SU-DHL-6 (cell line): Measurements from ENCODE around the gene THRAP3.

ENCODE experiments used
- H2AFZ ChIP-seq: fragments of 200-600 bp; sonication (generic); 2 replicates; pipeline ENCODE4 v1.6.1; 2014; ENCODE audit warnings: low read depth, mild to moderate bottlenecking, moderate library complexity, mixed read lengths, antibody characterized with exemption, low read length; ENCODE audit not compliant: severe bottlenecking
- H3F3A ChIP-seq: fragments of 200-600 bp; shearing (Covaris generic); 2 replicates; pipeline ENCODE4 v1.6.0; 2016; ENCODE audit warnings: antibody characterized with exemption, mild to moderate bottlenecking; ENCODE audit not compliant: insufficient read depth
- H3K27ac ChIP-seq: fragments of 200-600 bp; sonication (generic); 2 replicates; pipeline ENCODE4 v1.5.1; 2016; ENCODE audit warnings: low read depth, mild to moderate bottlenecking, low read length, moderate library complexity, mixed read lengths
- H3K27me3 ChIP-seq: fragments of 200-600 bp; sonication (generic), shearing (Covaris generic); 2 replicates; pipeline ENCODE4 v1.6.0; 2014; ENCODE audit warnings: mild to moderate bottlenecking, low read length
- H3K36me3 ChIP-seq: fragments of 200-600 bp; sonication (generic); 2 replicates; pipeline ENCODE4 v1.6.1; 2014; ENCODE audit warnings: mild to moderate bottlenecking, low read length, mixed read lengths
- H3K4me2 ChIP-seq: fragments of 300-600, 200-600 bp; shearing (Covaris generic), sonication (generic); 2 replicates; pipeline ENCODE4 v1.6.0; 2014; ENCODE audit warnings: low read length, low read depth, mild to moderate bottlenecking; ENCODE audit not compliant: poor library complexity, severe bottlenecking
- H3K4me3 ChIP-seq: fragments of 200-600 bp; sonication (generic); 2 replicates; pipeline ENCODE4 v1.5.1; 2014; ENCODE audit warnings: antibody characterized with exemption, low read length, mild to moderate bottlenecking, mixed read lengths; ENCODE audit not compliant: insufficient read depth, poor library complexity, severe bottlenecking
- H3K79me2 ChIP-seq: fragments of 200-600 bp; sonication (generic); 2 replicates; pipeline ENCODE4 v1.6.1; 2014; ENCODE audit warnings: mild to moderate bottlenecking, low read length, moderate library complexity; ENCODE audit not compliant: insufficient read depth
- H3K9ac ChIP-seq: fragments of 200-600 bp; sonication (generic); 2 replicates; pipeline ENCODE4 v1.7.0; 2014; ENCODE audit warnings: mild to moderate bottlenecking, low read length
- H3K9me2 ChIP-seq: fragments of 200-600 bp; sonication (generic); replicated peaks from 2 replicates; pipeline ENCODE4 v1.6.1; 2014; ENCODE audit warnings: low read length; ENCODE audit not compliant: insufficient read depth
- H3K9me3 ChIP-seq: fragments of 200-600 bp; sonication (generic); 2 replicates; pipeline ENCODE4 v1.6.1; 2014; ENCODE audit warnings: low read length, mixed read lengths; ENCODE audit not compliant: insufficient read depth
- H4K20me1 ChIP-seq: fragments of 200-600 bp; sonication (generic); 2 replicates; pipeline ENCODE4 v1.6.1; 2014; ENCODE audit warnings: low read depth, mild to moderate bottlenecking, antibody characterized with exemption, low read length, moderate library complexity, mixed read lengths
- CTCF ChIP-seq: fragments of 200-600 bp; sonication (generic); IDR thresholded peaks from one replicate; pipeline ENCODE4 v1.5.1; 2017; ENCODE audit warnings: antibody characterized with exemption, mild to moderate bottlenecking, low read length, moderate library complexity; ENCODE audit not compliant: insufficient read depth, poor library complexity, severe bottlenecking
- EZH2phosphoT487 ChIP-seq: fragments of 200-600 bp; sonication (generic), shearing (Covaris generic); conservative IDR thresholded peaks from 2 replicates; pipeline ENCODE4 v1.6.1; 2018; ENCODE audit warnings: mild to moderate bottlenecking, antibody characterized with exemption, low read length, moderate library complexity, mixed read lengths

Gene THRAP3

GRCh38 chr1:36206323-36206858 lies 17.9 kb upstream of the THRAP3 start:
- H3K27ac ChIP-seq = no peak overlapping the region
- no peaks in the 10 kb centered on the region for H3K79me2 ChIP-seq
- no peak overlapping the region for H3K9ac ChIP-seq
- no peak for TF ChIP-seq CTCF
- no peak for TF ChIP-seq EZH2phosphoT487
- H3F3A ChIP-seq = no peaks in the 10 kb centered on the region
- H3K9me2 ChIP-seq = no peaks in the 10 kb centered on the region
- no peaks in the 10 kb centered on the region for H3K27me3 ChIP-seq
- no peak overlapping the region for H3K4me2 ChIP-seq
- H3K36me3 ChIP-seq = no peaks in the 10 kb centered on the region
- H3K9me3 ChIP-seq = no peaks in the 10 kb centered on the region
- no peak overlapping the region for H2AFZ ChIP-seq
- H4K20me1 ChIP-seq = no peaks in the 10 kb centered on the region
- no peak overlapping the region for H3K4me3 ChIP-seq

- no peak overlapping the region for H3K9ac ChIP-seq
- H3K27me3 ChIP-seq = no peaks in the 10 kb centered on the region
- no peaks in the 10 kb centered on the region for H3F3A ChIP-seq
- H3K27ac ChIP-seq = no peak overlapping the region
- H2AFZ ChIP-seq = no peak overlapping the region
- no peak overlapping the region for H3K4me3 ChIP-seq
- H3K9me3 ChIP-seq = no peaks in the 10 kb centered on the region
- H3K4me2 ChIP-seq = no peak overlapping the region
- no peak for TF ChIP-seq EZH2phosphoT487
- no peak for TF ChIP-seq CTCF
- H3K79me2 ChIP-seq = no peaks in the 10 kb centered on the region
- no peaks in the 10 kb centered on the region for H3K36me3 ChIP-seq
- H4K20me1 ChIP-seq = no peaks in the 10 kb centered on the region
- H3K9me2 ChIP-seq = no peaks in the 10 kb centered on the region
These were observed 16.9 kb upstream of the THRAP3 start for GRCh38 chr1:36207339-36207738.

GRCh38 chr1:36208978-36209703 lies 15.1 kb upstream of the THRAP3 start:
- Histone ChIP-seq H3K27me3 (no peaks in the 10 kb centered on the region), H3K27ac (no peak overlapping the region), H3K79me2 (no peaks in the 10 kb centered on the region), H3K36me3 (no peaks in the 10 kb centered on the region), H2AFZ (no peak overlapping the region), H3K9me2 (no peaks in the 10 kb centered on the region), H3K9me3 (no peaks in the 10 kb centered on the region), H3K9ac (no peak overlapping the region), H4K20me1 (no peaks in the 10 kb centered on the region), H3K4me3 (no peak overlapping the region), H3K4me2 (no peak overlapping the region), H3F3A (no peaks in the 10 kb centered on the region)
- no peak for TF ChIP-seq CTCF
- TF ChIP-seq EZH2phosphoT487 = no peak
